Esophagus muscularis mucosa (tissue), 4 donors: Measurements from ENCODE around the gene PPARD. TPM values are rescaled to one million over a fixed set of nuclear protein-coding genes. Genes with fewer than 3 reads are reported as not detected.

Experiments used
- DNase-seq: peaks from one replicate; pipeline ENCODE4 v3.0.0-alpha.2; 2017; ENCODE audit errors: extremely low spot score
- H3K27ac ChIP-seq, 4 donors: fragments of 200-600 bp; sonication (generic); replicated peaks in 1 of 4; 1 replicate in 3 of 4; 2 replicates in 1 of 4; pipeline ENCODE4 v1.5.1; 2016 to 2019; ENCODE audit warnings: mild to moderate bottlenecking in 1 of 4
- H3K27me3 ChIP-seq, 4 donors: fragments of 200-600 bp; sonication (generic); one replicate each; pipeline versions ENCODE4 v1.5.1 to v1.6.0; 2016 to 2019
- H3K36me3 ChIP-seq, 4 donors: fragments of 200-600 bp; sonication (generic); one replicate each; pipeline ENCODE4 v1.5.1; 2016 to 2019
- H3K4me1 ChIP-seq, 4 donors: fragments of 200-600 bp; sonication (generic); one replicate each; pipeline ENCODE4 v1.5.1; 2016 to 2019
- H3K4me3 ChIP-seq, 4 donors: fragments of 200-600 bp; sonication (generic); 1 replicate in 2 of 4; 2 replicates in 2 of 4; pipeline ENCODE4 v1.5.1; 2016 to 2019; ENCODE audit warnings: mild to moderate bottlenecking in 4 of 4, moderate library complexity in 1 of 4
- H3K9me3 ChIP-seq, 4 donors: fragments of 200-600 bp; sonication (generic); 1 replicate in 3 of 4; 2 replicates in 1 of 4; pipeline ENCODE4 v1.5.1; 2016 to 2019
- EP300 ChIP-seq: sonication (generic); formaldehyde crosslinking; IDR thresholded peaks from one replicate; pipeline ENCODE4 v1.6.1; 2017; ENCODE audit warnings: antibody characterized with exemption
- POLR2A ChIP-seq: fragments of 450-650 bp; IDR thresholded peaks from one replicate; pipeline ENCODE4 v1.6.1; 2017; ENCODE audit warnings: antibody characterized with exemption, moderate library complexity, mild to moderate bottlenecking, low read depth
- POLR2AphosphoS5 ChIP-seq, 2 donors: sonication (generic); formaldehyde crosslinking; IDR thresholded peaks; one replicate each; pipeline ENCODE4 v1.6.1; 2017; ENCODE audit warnings: antibody characterized with exemption in 2 of 2
- WGBS: methylation state at CpG from one replicate; pipeline ENCODE4 v1.1.5; 2018; 5-methylcytosine and 5-hydroxymethylcytosine counted together
- intact Hi-C: fragments of 100-400 bp; cut with DNase I; formaldehyde crosslinking; loops from one replicate; pipeline ENCODE4 v1.15.1; 2023
- total RNA-seq, 4 donors: library from RNA; depleted of rRNA; stranded (reverse); fragments of >200 nt; gene quantifications; one replicate each; pipeline versions ENCODE4 v1.1.0 to v1.2.1, GENCODE V29; 2016
- TF ChIP-seq, protein P1 (sequence below), 3 experiments: fragments of 200-600 bp in 2 of 3; fragments of 450-650 bp in 1 of 3; sonication (generic) in 2 of 3; IDR thresholded peaks; one replicate each; pipeline ENCODE4 v1.5.1; 2017 to 2019; ENCODE audit warnings: antibody characterized with exemption in 3 of 3, mild to moderate bottlenecking in 2 of 3, moderate library complexity in 1 of 3

Gene PPARD
- total RNA-seq, 4 donors from 2014 or later, result 10.8 to 22.4 (median 16.0) TPM

- WGBS, result 61% methylated on average over 3 of the region's 3 CpGs
- H3K36me3 ChIP-seq, result peaks cover 26 to 62% (median 54%) of the 10 kb centered on the region in 4 donors
These were observed 82.9 kb downstream of the PPARD start for GRCh38 chr6:35425284-35425683.

GRCh38 chr6:35426074-35426473, 83.7 kb downstream of the PPARD start:
- Histone ChIP-seq H3K4me3 (no peak overlapping the region), H3K9me3 (peaks cover 0 to 13% (median 12%) of the 10 kb centered on the region in 4 donors), H3K27me3 (no peaks in the 10 kb centered on the region), H3K36me3 (peaks cover 26 to 60% (median 53%) of the 10 kb centered on the region in 4 donors), H3K27ac (no peak overlapping the region), H3K4me1 (peaks cover 0 to 16% (median 8%) of the 10 kb centered on the region in 4 donors)
- 77% methylated on average over 8 of the region's 8 CpGs for WGBS
- intact Hi-C loops, result no loop called here
- TF ChIP-seq, protein P1, sequence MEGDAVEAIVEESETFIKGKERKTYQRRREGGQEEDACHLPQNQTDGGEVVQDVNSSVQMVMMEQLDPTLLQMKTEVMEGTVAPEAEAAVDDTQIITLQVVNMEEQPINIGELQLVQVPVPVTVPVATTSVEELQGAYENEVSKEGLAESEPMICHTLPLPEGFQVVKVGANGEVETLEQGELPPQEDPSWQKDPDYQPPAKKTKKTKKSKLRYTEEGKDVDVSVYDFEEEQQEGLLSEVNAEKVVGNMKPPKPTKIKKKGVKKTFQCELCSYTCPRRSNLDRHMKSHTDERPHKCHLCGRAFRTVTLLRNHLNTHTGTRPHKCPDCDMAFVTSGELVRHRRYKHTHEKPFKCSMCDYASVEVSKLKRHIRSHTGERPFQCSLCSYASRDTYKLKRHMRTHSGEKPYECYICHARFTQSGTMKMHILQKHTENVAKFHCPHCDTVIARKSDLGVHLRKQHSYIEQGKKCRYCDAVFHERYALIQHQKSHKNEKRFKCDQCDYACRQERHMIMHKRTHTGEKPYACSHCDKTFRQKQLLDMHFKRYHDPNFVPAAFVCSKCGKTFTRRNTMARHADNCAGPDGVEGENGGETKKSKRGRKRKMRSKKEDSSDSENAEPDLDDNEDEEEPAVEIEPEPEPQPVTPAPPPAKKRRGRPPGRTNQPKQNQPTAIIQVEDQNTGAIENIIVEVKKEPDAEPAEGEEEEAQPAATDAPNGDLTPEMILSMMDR (IDR thresholded peaks at IDR 0.05), result no peak
- TF ChIP-seq POLR2AphosphoS5 (IDR thresholded peaks at IDR 0.05), result no peak
- TF ChIP-seq POLR2A, result no peak
- no peak for TF ChIP-seq EP300
- no peak for DNase-seq

More at GRCh38 chr6:35425284-35425683, 82.9 kb downstream of the PPARD start:
- intact Hi-C loops, result no loop called here
- Histone ChIP-seq H3K27ac (no peak overlapping the region), H3K4me3 (no peak overlapping the region), H3K27me3 (no peaks in the 10 kb centered on the region), H3K9me3 (peaks cover 0 to 13% (median 12%) of the 10 kb centered on the region in 4 donors), H3K4me1 (peaks cover 0 to 16% (median 8%) of the 10 kb centered on the region in 4 donors)
- no peak for DNase-seq
- TF ChIP-seq, protein P1 (IDR thresholded peaks at IDR 0.05), result no peak
- TF ChIP-seq POLR2A (no peak), POLR2AphosphoS5 (IDR thresholded peaks at IDR 0.05) (no peak), EP300 (no peak)

DNA sequence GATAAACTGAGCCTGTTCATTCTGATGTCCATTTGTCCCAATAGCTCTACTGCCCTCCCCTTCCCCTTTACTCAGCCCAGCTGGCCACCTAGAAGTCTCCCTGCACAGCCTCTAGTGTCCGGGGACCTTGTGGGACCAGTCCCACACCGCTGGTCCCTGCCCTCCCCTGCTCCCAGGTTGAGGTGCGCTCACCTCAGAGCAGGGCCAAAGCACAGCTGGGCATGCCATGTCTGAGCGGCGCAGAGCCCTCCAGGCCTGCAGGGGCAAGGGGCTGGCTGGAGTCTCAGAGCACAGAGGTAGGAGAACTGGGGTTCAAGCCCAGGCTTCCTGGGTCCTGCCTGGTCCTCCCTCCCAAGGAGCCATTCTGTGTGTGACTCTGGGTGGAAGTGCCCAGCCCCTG, 85.1 kb downstream of the PPARD start:
- TF ChIP-seq, protein P1 (IDR thresholded peaks at IDR 0.05), result no peak
- TF ChIP-seq POLR2AphosphoS5 (IDR thresholded peaks at IDR 0.05) (no peak), EP300 (no peak), POLR2A (no peak)
- peaks cover 0 to 13% (median 12%) of the 10 kb centered on the region in 4 donors for H3K9me3 ChIP-seq
- intact Hi-C loops, result no loop called here
- peaks cover 16 to 48% (median 43%) of the 10 kb centered on the region in 4 donors for H3K36me3 ChIP-seq
- WGBS, result 94% methylated on average over 3 of the region's 5 CpGs
- H3K27ac ChIP-seq, result no peak overlapping the region
- H3K27me3 ChIP-seq, result no peaks in the 10 kb centered on the region
- no peak for DNase-seq
- peaks cover 0 to 16% (median 8%) of the 10 kb centered on the region in 4 donors for H3K4me1 ChIP-seq
- no peak overlapping the region for H3K4me3 ChIP-seq

- Histone ChIP-seq H3K4me3 (no peak overlapping the region), H3K27me3 (no peaks in the 10 kb centered on the region), H3K4me1 (peaks cover 0 to 16% (median 8%) of the 10 kb centered on the region in 4 donors), H3K36me3 (peaks cover 15 to 46% (median 40%) of the 10 kb centered on the region in 4 donors), H3K9me3 (peaks cover 0 to 13% (median 12%) of the 10 kb centered on the region in 4 donors), H3K27ac (no peak overlapping the region)
- TF ChIP-seq EP300, result no peak
- TF ChIP-seq, protein P1 (IDR thresholded peaks at IDR 0.05), result no peak
- TF ChIP-seq POLR2A, result no peak
- TF ChIP-seq POLR2AphosphoS5 (IDR thresholded peaks at IDR 0.05), result no peak
- DNase-seq, result no peak
- intact Hi-C loops, result no loop called here
- WGBS, result 56% methylated on average over 9 of the region's 9 CpGs
These were observed 85.5 kb downstream of the PPARD start for GRCh38 chr6:35427851-35428321.
